H54 (cell line): ENCODE data around the gene CBY1.
A peak's percentile ranks its signal among the peaks of the same experiment; 100 is the strongest.

ENCODE experiments used
- DNase-seq: peaks from one replicate; pipeline ENCODE4 v3.0.0; 2011; ENCODE audit warnings: low spot score, mixed read lengths; ENCODE audit not compliant: insufficient read length
- FAIRE-seq: peaks from 3 replicates; lab custom pipeline; 2011; peaks lifted over from hg19 to GRCh38; lab: Jason Lieb, UNC
- POLR2A ChIP-seq: IDR thresholded peaks from 2 replicates; pipeline ENCODE4 v1.6.1; 2011; ENCODE audit warnings: low read depth, mild to moderate bottlenecking, low read length

The CBY1 gene

DNA sequence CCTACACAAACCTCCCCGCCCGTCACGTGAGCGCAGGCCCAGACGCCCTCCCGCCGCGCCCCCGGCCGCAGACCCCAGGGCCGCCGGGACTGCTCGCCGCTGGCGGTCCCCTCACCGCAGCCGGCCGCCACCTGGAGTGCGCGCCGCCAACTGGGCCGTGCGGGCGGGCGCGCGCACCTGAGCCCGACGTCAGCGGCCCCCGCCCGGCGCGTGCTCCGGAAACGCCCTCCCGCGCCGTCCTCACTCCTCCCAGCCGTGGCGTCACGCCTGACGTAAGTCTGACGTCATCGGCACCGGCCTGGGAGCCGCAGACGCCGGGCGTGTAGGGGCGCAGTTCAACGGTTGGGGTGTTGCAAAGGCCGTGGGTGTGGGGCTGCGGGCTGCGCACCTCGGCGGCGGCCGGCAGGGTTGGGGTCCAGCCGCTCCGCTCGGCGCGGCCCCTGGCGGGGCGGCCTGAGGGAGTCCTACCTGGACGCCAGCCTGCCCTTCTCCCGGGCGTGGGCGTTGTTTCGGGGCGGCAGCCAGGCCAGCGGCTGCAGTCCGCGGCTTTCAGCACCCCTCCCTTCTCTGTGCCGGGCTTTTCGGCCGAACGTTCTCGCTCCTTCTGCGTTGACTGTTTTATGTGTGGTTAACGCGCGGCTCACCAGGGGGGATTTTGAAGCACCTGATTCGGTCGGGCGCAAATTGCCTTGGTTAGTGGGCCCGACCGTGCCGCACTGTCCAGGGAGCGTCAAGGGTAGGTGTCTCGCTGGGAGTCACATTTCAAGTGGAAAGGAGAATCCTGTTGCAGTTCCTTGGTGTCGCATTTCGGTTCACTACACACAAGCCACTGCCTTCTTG lies 44.6 kb downstream of the CBY1 start, which contains the start of gene JOSD1:
Gene JOSD1, minus strand, starts transcription at position 155 of the 840 bp plus-strand sequence. CDS start 956 bp downstream, outside the sequence.
- FAIRE-seq (no peak), DNase-seq (peak; percentile 68)
- peak; percentile 71 for TF ChIP-seq POLR2A

DNA sequence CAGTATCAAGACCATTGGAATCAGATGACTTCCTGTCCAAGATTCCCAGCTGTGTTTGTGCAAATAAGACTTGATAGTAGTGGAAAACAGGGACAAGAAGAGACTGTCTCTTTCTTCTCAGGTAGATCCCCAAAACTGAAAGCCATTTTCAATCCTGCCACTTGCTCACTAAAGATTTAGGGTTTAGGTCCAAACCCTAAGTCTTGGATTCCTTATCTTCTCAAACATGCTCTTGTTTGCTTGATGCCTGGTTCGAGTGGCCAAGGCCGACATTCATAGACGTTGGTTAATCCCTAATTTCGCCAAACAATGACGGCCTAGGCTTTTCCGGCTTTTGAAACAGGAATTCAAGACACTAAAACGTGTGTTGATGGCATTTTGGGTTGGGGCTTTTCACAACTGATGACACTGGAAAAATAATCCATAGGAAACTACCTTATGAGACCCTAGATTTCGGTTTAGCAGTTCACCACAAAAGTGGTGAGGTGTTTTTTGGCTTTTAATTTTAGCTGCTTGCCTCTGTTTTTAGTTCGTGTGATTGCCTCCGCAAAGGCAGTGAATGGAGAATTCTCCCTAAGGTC lies 48.3 kb downstream of the CBY1 start:
- FAIRE-seq (no peak), DNase-seq (no peak)
- TF ChIP-seq POLR2A, result no peak

DNA sequence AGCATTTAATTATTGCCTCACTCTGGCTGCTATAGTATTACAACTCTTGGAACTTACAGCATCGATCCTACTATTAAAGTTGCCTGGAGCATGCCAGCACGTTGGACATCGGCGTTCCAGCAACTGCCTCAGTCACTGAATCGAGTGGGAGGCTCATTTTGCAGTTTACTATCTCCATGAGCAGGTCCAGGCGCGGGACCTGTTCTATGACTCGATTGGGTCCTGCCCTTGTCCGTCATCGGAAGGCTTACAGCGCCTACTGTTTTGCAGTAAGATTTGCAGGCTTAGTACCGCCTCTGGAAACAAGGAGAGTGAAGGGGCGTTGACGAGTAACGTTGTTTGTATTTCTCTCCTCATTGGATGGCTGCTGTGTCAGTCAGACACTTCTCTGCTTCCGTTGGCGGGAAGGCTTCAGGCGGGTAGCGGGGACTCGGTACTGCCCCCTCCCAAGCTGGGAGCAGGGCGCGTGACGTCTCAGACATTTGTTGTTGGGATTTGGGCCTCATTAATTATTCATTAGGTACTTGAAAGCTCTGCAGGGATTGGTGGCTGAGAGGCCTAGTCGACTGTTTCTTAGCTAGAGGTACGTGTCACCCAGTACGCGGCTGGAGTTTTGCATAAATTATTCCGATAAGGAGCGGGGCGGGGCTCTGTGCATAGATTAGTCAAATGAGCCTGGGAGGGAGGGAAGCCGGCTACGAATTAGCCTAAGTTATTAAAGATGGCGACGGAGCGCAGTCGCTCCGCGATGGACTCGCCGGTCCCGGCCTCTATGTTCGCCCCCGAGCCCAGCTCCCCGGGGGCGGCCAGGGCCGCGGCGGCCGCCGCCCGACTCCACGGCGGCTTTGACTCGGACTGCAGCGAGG lies 49.0 kb downstream of the CBY1 start, which contains the start of gene GTPBP1:
Gene GTPBP1, plus strand, starts transcription at position 710 of the 866 bp plus-strand sequence. Its CDS starts 12 bp downstream, at position 722.
- DNase-seq, result peak; percentile 90
- FAIRE-seq, result peak; percentile 98
- TF ChIP-seq POLR2A, result peak; percentile 55

DNA sequence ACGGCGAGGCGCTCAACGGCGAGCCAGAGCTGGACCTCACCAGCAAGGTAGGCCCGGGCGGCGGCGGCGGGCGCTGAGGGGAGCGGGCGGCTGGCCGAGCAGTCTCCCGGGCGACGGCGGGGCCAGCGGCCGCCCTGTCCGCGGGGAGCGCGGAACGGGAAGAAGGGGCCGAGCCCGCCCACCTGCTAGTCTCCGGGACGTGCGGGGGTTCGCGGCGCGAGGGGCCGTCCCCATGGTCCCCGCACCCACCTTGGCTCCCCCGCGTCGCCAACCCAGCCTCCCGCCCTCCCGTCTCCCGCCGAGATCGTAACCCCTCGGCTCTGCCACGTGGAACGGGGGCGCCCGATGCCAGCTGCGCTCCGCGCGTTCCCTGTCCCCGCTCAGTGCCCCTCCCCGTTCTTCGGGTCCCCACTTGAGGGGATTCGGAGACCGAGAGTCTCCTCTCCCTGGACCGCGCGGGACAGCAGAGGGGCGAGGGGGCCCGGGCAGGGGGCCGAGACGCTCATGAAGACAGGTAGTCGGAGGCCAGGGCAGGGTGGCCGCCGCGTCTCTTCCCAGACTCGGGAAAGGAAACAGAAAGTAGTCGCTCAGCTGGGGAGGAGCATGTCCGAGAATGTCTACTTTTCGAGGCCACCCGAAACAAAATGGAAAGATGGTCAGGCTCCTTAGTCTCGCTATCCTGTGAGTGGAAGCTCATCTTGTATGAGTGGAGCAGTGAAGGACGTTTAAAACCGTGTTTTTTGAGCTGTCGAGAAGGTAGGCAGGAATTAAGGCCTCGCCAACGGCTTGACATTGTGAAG lies 49.9 kb downstream of the CBY1 start:
- TF ChIP-seq POLR2A, result no peak
- no peak for FAIRE-seq
- no peak for DNase-seq

DNA sequence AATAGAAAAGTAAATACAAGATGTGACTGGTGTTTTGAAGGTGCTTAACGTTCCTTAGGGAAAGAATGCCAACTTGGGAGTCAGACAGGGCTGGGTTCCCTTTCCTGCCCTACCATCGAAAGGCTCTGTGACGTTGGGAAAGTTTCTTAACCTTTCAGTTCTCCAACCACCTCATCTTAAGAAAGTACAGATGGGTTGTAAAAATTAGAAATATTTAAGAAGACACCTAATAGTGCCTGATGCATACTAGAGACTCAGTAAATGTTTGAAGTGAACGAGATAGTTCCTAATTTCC lies 50.4 kb downstream of the CBY1 start:
- no peak for TF ChIP-seq POLR2A
- FAIRE-seq (no peak), DNase-seq (no peak)

DNA sequence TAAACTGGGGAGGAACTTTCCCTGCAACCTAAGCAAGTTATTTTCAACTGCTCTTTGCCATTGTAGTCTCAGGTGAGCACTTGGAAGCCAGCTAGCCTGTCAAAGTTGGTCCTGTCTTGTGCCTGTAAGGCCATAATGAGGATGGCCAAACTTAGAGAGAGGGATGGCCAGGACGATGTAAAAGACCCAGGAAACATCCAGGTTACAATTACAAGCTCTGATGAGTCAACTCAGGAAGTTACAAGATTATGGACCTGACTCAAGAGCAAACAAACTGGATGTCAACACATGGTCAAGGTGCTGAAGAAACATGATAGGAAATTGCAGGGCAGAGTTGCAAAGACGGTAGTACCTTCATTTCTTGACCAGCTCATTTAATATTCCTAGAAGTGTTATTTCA lies 50.9 kb downstream of the CBY1 start:
- no peak for DNase-seq
- peak; percentile 68 for FAIRE-seq
- no peak for TF ChIP-seq POLR2A

DNA sequence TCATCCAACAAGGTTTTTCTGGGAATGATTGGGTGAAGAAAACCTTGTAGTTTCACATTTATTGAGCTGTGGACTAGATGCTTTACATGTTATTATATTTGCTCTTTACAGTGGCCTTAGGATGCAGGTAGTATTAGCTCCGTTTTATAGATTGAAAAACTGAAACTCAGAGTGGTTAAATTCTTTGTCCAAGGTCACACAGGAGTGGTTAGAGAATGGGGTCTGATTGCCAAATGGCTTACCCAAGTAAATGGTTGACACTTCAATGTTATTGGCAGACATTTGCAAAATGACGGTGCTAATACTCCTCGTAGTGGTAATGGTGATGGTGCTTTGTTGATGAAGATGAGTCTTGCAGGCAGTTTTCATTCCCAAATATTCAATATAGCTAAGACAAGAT lies 51.5 kb downstream of the CBY1 start:
- no peak for TF ChIP-seq POLR2A
- DNase-seq, result no peak
- no peak for FAIRE-seq

DNA sequence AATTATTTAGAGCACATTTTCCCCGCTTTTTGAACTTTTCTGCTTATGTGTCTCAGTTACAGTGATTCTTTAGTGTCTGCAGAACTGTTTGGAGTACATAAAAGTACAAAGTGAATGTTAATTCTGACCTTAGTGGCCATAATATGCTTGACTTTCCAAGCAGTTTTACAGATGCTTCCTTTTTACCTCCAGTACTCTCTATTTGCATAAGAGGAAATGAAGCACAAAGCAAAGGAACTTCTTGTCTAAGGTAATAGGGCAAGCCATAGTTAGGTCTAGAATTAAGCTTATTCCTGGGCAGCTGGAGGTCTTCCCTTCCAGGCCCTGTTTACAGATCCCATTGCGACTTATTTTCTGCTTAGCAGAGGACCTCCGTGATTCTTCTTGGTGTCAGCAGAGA lies 52.9 kb downstream of the CBY1 start:
- FAIRE-seq, result no peak
- TF ChIP-seq POLR2A, result no peak
- DNase-seq, result no peak

DNA sequence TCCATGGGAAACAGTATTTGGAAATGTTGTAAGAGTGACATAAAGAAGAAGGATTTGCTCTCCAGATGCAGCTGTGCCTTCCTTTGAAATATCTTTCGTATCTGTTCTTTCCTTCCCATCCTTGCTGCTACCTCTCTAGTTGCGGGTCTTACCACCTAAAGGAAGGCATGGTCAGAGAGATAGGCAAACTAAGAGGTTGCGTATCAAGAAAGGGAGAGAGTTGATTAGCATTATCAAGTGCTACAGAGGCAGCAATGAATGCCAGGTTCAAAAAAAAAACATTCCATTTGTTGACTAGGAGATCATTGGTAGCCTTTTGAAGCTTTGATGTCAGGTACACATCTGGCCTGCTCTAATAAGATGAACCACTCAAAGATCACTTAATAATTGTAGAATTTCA lies 53.9 kb downstream of the CBY1 start:
- no peak for TF ChIP-seq POLR2A
- DNase-seq (no peak), FAIRE-seq (no peak)

DNA sequence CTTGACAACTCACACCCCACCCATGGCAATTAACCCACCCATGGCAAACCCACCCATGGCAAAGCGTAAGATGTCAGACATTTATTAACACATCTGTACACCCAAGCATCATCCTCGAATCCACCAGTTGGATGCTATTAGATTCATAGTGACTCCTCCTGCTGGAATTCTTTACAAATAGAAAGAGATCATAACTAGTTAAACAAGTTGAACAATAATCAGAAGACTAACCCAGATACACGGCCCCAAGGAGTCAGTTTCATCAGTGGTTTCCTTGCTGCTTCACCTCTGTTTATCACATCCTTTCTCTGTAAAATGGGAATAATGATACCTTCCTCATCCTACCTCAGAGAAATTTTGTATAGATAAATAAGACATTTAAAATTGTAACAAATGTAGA lies 54.4 kb downstream of the CBY1 start:
- no peak for TF ChIP-seq POLR2A
- no peak for DNase-seq

DNA sequence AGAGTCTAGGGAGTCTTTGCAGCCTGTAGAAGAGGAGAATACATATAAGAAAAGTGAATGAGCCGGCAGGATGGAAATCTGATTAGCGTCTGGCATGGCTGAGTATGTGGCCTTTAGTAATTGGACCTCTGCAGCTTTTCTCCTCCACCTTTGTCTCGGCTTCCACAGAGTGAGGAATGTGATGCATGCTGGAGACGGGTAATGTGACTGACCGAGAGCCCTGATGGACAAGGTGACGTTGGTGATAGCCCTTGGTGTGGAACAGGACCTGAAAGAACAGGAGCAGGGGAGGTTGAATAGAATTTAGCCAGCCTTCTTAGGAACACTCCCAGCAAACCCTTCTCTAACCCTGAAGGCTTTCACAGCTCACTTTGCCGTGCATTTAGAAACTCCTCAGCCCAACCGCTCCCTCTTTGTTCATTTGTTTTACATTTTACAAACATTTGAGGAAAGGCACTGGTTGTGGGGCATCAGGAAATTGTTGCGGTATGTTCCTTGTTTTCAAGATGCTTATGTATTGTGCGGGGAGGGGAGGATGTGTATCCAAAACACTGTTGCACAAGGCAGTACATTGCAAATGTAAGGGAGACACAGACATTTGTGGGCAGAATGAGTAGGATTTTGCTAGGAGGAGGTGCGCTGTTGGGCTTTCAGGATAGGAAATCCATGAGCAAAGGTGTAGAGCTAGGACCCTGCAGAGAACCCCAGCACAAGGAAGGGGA lies 56.2 kb downstream of the CBY1 start:
- DNase-seq (no peak), FAIRE-seq (no peak)
- TF ChIP-seq POLR2A, result no peak

More for the DNA sequence above, 54.4 kb downstream of the CBY1 start:
- no peak for FAIRE-seq

DNA sequence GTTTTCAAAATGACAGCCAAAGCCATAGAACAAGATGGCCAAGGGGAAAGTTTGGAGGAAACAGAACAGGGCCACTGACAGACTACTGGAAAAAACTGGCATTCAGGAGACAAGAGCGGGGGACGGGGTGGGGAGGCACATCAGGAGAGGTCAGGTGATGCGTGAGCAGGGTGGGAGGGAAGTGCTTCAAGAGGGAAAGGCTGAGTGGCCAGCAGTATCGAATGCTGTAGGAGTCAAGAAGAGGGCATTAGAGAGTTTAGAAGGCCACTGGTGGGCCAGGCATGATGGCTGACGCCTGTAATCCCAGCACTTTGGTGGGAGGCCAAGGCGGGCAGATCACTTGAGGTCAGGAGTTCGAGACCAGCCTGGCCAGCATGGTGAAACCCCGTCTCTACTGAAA lies 57.5 kb downstream of the CBY1 start:
- no peak for DNase-seq
- no peak for FAIRE-seq
- no peak for TF ChIP-seq POLR2A
